Breast epithelium (tissue), 3 donors: Measurements from ENCODE around the gene MAPK8IP1.

Experiments used
- CTCF ChIP-seq, 3 donors: fragments of 450-650 bp; IDR thresholded peaks; one replicate each; pipeline ENCODE4 v1.5.1; 2016 to 2017; ENCODE audit warnings: antibody characterized with exemption in 3 of 3, mild to moderate bottlenecking in 3 of 3, moderate library complexity in 3 of 3
- POLR2A ChIP-seq: fragments of 450-650 bp; IDR thresholded peaks from one replicate; pipeline ENCODE4 v1.6.1; 2016; ENCODE audit warnings: antibody characterized with exemption, mild to moderate bottlenecking, moderate library complexity
- POLR2AphosphoS5 ChIP-seq, 3 donors: sonication (generic); formaldehyde crosslinking; IDR thresholded peaks; one replicate each; pipeline ENCODE4 v1.6.1; 2017; ENCODE audit warnings: antibody characterized with exemption in 3 of 3

GRCh38 chr11:45852712-45853101 is 32.7 kb upstream of the MAPK8IP1 start:
- TF ChIP-seq CTCF (IDR thresholded peaks at IDR 0.05) (no peak), POLR2A (no peak), POLR2AphosphoS5 (IDR thresholded peaks at IDR 0.05) (no peak)
